Suprapubic skin (tissue), 4 donors: ENCODE data around the gene DAB2IP.

Experiments
- EP300 ChIP-seq: sonication (generic); formaldehyde crosslinking; IDR thresholded peaks from one replicate; pipeline ENCODE4 v1.6.1; 2017; ENCODE audit warnings: antibody characterized with exemption
- POLR2A ChIP-seq, 2 donors: fragments of 450-650 bp; IDR thresholded peaks; one replicate each; pipeline ENCODE4 v1.6.1; 2017; ENCODE audit warnings: antibody characterized with exemption in 2 of 2, mild to moderate bottlenecking in 2 of 2, moderate library complexity in 2 of 2
- POLR2AphosphoS5 ChIP-seq, 3 donors: sonication (generic); formaldehyde crosslinking; IDR thresholded peaks; one replicate each; pipeline ENCODE4 v1.6.1; 2017; ENCODE audit warnings: antibody characterized with exemption in 3 of 3
- TF ChIP-seq, protein P1 (sequence below), 2 donors: fragments of 200-600 bp in 1 of 2; fragments of 450-650 bp in 1 of 2; sonication (generic) in 1 of 2; IDR thresholded peaks; one replicate each; pipeline ENCODE4 v1.5.1; 2016 to 2019; ENCODE audit warnings: antibody characterized with exemption in 2 of 2, mild to moderate bottlenecking in 1 of 2, moderate library complexity in 1 of 2

DNA sequence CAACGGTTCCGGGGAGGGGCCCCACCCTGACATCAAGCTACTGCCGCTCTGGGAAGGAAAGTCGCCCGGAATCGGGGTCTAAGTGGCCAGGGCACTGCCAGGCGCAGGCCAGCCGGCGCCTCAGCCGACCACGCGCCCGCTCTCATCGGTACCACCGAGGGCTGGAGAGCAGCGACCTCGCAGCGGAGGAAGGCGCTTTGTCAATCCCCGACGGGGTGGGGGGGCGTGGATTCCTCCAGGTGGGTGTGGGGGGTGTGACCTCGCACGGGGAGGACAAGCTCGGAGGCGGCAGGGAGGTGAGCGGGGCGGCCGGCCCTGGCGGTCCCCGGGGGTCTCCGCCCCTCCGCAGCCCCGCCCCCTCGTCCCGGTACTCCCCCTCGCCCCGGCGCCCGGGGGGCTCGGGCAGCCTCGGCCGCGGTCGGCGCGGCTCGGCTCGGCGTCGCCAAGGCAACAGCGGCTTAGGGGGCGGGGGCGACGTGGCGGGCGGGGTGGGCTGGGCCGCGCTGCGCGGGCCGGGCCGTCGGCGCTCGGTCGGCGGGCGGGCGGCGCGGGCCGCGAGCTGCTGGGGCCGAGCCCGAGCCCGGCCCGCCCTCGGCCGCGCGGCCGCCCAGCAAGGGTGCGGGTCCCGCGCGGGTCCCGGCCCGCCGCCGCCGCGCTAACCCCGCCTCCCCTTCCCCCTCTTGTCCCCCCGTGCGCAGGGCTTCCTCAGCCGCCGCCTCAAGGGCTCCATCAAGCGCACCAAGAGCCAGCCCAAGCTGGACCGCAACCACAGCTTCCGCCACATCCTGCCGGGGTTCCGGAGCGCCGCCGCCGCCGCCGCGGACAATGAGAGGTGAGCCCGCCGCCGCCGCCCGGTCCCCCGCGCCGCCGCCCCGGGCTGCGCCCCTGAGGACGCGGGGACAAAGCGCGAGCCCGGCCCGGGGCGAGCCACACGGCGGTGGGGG, 47.5 kb downstream of the DAB2IP start:
- TF ChIP-seq, protein P1, sequence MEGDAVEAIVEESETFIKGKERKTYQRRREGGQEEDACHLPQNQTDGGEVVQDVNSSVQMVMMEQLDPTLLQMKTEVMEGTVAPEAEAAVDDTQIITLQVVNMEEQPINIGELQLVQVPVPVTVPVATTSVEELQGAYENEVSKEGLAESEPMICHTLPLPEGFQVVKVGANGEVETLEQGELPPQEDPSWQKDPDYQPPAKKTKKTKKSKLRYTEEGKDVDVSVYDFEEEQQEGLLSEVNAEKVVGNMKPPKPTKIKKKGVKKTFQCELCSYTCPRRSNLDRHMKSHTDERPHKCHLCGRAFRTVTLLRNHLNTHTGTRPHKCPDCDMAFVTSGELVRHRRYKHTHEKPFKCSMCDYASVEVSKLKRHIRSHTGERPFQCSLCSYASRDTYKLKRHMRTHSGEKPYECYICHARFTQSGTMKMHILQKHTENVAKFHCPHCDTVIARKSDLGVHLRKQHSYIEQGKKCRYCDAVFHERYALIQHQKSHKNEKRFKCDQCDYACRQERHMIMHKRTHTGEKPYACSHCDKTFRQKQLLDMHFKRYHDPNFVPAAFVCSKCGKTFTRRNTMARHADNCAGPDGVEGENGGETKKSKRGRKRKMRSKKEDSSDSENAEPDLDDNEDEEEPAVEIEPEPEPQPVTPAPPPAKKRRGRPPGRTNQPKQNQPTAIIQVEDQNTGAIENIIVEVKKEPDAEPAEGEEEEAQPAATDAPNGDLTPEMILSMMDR (IDR thresholded peaks at IDR 0.05) = no peak
- TF ChIP-seq POLR2AphosphoS5 (IDR thresholded peaks at IDR 0.05) (no peak), POLR2A (IDR thresholded peaks at IDR 0.05) (no peak), EP300 (no peak)
